ENCODE measurements around the gene GHR.
A peak's percentile ranks its signal among the peaks of the same experiment; 100 is the strongest.

GHR gene

DNA sequence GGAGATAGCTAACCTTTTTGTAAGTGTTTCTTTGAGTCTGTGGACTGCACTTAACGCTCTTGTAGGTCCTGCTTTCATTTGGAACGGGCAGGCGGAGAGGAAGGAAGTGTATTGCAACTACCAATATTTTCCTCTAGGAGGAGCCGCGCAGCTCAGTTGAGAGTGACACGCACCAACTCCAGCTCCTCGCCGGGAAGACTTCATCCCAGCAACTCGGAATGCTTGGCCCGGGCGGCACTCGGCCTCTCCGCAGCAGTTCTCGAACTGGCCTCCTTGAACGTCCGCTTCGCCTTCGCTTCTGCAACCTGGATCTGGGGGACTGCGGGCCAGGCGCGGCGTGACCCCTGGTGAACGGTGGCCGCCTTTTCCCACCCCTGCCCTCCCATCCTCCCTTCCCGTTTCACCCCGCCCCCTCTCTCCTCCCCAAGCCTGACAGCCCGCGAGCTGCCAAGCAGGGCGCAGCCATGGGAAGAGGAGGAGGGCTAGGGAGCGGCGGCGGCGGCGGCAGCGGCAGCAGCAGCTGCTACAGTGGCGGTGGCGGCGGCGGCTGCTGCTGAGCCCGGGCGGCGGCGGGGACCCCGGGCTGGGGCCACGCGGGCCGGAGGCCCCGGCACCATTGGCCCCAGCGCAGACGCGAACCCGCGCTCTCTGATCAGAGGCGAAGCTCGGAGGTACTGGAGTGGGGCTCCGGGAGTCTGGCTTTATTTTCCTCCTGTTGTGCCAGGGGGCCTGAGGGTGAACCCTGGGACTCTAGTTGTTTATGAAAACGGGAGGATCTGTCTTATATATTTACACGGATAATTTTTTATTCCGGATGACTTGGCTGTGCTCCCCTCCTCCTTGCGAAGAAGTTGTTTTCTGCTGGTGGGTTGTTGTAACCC lies at the start of gene GHR:
TSS of gene GHR (plus strand) at position 155 of the 881 bp plus-strand sequence. CDS start 142,436 bp downstream, outside the sequence.
- H3K9me3 ChIP-seq (ENCODE audit: insufficient read depth, low read length) = no peaks in the 10 kb centered on the region
- no peaks in the 10 kb centered on the region for H3K36me3 ChIP-seq (ENCODE audit: insufficient read depth, insufficient read length, low read length)
- peak; percentile 74 for DNase-seq (ENCODE audit: low read depth, low spot score)
- peak within 1 kb of the TSS; percentile 67 for H3K9ac ChIP-seq (ENCODE audit: insufficient read length, low read depth)
- H3K4me1 ChIP-seq (ENCODE audit: insufficient read depth, insufficient read length) = no peaks in the 10 kb centered on the region
- H3K27me3 ChIP-seq (ENCODE audit: insufficient read depth, insufficient read length) = peaks cover 21% of the 10 kb centered on the region
- TF ChIP-seq ZNF274 (IDR thresholded peaks at IDR 0.05; ENCODE audit: low read depth, low read length) (no peak), SUZ12 (IDR thresholded peaks at IDR 0.05; ENCODE audit: extremely low read depth, insufficient read depth, insufficient read length) (no peak), YY1 (IDR thresholded peaks at IDR 0.05; ENCODE audit: insufficient read depth, insufficient read length) (no peak)
- H3K4me3 ChIP-seq (ENCODE audit: insufficient read length, low read depth) = peak within 1 kb of the TSS; percentile 51

DNA sequence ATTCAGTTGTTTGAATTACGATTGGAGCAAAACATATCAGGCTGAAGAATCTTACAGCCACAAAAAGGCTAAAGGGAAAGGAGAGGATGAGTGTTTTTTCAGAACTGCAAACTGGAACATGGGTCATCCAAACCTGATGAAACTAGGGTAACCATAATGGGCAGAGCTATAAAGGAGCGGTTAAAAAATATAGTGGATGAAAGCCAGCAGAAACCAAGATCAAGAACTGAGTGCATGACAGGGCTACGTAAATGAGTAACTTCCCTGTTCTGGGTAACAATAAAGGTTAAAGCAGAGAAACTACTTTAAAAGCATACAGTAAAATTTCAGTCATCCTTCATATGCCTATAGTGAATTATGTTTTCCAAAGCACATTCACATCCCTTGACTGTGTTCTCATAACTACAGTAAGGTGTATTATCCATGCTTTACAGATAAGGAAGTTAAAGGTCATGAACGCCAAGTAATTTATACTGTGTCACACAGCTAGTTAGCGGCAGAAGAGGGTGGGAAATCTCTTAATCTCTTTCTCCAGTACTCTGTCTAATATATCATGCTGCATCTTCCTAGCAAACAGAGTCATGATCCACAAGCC lies 48.5 kb upstream of the GHR start:
- Histone ChIP-seq H3K27me3 (ENCODE audit: insufficient read depth, insufficient read length) (no peaks in the 10 kb centered on the region), H3K9ac (ENCODE audit: insufficient read length, low read depth) (no peak overlapping the region), H3K4me1 (ENCODE audit: insufficient read depth, insufficient read length) (no peaks in the 10 kb centered on the region), H3K36me3 (ENCODE audit: insufficient read depth, insufficient read length, low read length) (no peaks in the 10 kb centered on the region), H3K9me3 (ENCODE audit: insufficient read depth, low read length) (no peaks in the 10 kb centered on the region), H3K4me3 (ENCODE audit: insufficient read length, low read depth) (no peak overlapping the region)
- no peak for TF ChIP-seq SUZ12 (IDR thresholded peaks at IDR 0.05; ENCODE audit: extremely low read depth, insufficient read depth, insufficient read length)
- TF ChIP-seq YY1 (IDR thresholded peaks at IDR 0.05; ENCODE audit: insufficient read depth, insufficient read length) = no peak
- DNase-seq (ENCODE audit: low read depth, low spot score) = no peak

DNA sequence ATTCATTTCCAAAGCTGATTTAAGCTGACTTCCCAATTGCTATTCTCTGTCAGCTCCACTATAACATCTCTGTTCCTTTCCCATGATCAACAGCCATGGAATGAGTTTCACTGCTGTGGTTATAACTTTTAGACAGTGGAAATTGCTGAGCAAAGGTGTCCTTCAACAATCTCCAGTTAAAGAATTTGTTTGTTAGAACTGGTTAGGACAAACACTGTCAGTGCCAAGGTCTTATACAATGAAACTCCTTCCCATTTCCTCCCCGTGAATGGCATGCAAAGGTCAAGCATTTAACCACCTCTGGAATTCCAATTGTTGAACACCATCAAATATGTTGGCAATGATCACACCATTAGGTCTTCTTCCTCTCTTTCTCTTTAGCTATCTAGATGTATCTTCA lies 45.7 kb upstream of the GHR start:
- no peaks in the 10 kb centered on the region for H3K36me3 ChIP-seq (ENCODE audit: insufficient read depth, insufficient read length, low read length)
- no peak for DNase-seq (ENCODE audit: low read depth, low spot score)
- H3K27me3 ChIP-seq (ENCODE audit: insufficient read depth, insufficient read length) = no peaks in the 10 kb centered on the region
- no peak overlapping the region for H3K9ac ChIP-seq (ENCODE audit: insufficient read length, low read depth)
- TF ChIP-seq YY1 (IDR thresholded peaks at IDR 0.05; ENCODE audit: insufficient read depth, insufficient read length) (no peak), ZNF274 (IDR thresholded peaks at IDR 0.05; ENCODE audit: low read depth, low read length) (no peak), SUZ12 (IDR thresholded peaks at IDR 0.05; ENCODE audit: extremely low read depth, insufficient read depth, insufficient read length) (no peak)
- no peaks in the 10 kb centered on the region for H3K4me1 ChIP-seq (ENCODE audit: insufficient read depth, insufficient read length)
- no peaks in the 10 kb centered on the region for H3K9me3 ChIP-seq (ENCODE audit: insufficient read depth, low read length)
- no peak overlapping the region for H3K4me3 ChIP-seq (ENCODE audit: insufficient read length, low read depth)

DNA sequence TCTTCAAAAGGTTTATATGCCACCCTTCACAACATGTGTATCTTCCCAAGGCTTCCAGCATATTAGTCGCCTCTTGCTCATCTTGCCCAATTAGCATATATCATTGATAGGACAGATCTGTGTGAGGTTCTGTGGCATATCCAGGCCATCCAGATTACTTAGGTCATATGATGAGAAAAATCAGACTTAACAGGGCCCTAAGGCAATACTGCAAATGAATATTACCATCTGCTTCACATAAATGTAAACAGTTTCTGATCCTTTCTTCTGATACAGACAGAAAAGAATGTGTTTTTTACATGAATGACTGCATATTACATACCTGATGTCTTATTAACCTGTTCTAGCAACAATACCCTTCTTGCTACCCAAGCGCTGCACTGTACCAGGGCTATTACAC lies 41.3 kb upstream of the GHR start:
- Histone ChIP-seq H3K9me3 (ENCODE audit: insufficient read depth, low read length) (no peaks in the 10 kb centered on the region), H3K36me3 (ENCODE audit: insufficient read depth, insufficient read length, low read length) (no peaks in the 10 kb centered on the region), H3K4me1 (ENCODE audit: insufficient read depth, insufficient read length) (no peaks in the 10 kb centered on the region), H3K4me3 (ENCODE audit: insufficient read length, low read depth) (no peak overlapping the region), H3K27me3 (ENCODE audit: insufficient read depth, insufficient read length) (no peaks in the 10 kb centered on the region), H3K9ac (ENCODE audit: insufficient read length, low read depth) (no peak overlapping the region)
- TF ChIP-seq ZNF274 (IDR thresholded peaks at IDR 0.05; ENCODE audit: low read depth, low read length) (no peak), SUZ12 (IDR thresholded peaks at IDR 0.05; ENCODE audit: extremely low read depth, insufficient read depth, insufficient read length) (no peak), YY1 (IDR thresholded peaks at IDR 0.05; ENCODE audit: insufficient read depth, insufficient read length) (no peak)
- DNase-seq (ENCODE audit: low read depth, low spot score) = no peak

DNA sequence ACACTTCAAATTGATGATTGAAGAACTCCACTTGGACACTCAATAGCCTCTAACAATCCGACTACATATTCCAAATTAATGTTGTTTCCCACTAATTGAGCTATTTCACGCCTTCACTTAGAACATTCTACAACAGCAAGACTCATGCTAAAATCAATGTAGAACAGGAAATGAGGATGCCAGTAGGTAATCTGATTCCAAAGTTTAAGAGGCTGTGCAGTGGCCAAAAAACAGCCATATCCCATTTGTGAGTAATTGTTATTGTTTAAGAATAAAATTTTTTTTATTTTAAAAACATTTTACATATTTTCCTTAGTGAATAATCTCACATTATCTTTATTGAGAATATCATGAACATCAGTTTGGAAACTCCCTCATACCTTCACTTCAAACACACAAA lies 35.7 kb upstream of the GHR start:
- Histone ChIP-seq H3K9me3 (ENCODE audit: insufficient read depth, low read length) (peaks cover 3% of the 10 kb centered on the region; the same call in 1 of the 2 replicates), H3K4me3 (ENCODE audit: insufficient read length, low read depth) (no peak overlapping the region), H3K4me1 (ENCODE audit: insufficient read depth, insufficient read length) (no peaks in the 10 kb centered on the region), H3K36me3 (ENCODE audit: insufficient read depth, insufficient read length, low read length) (no peaks in the 10 kb centered on the region), H3K27me3 (ENCODE audit: insufficient read depth, insufficient read length) (no peaks in the 10 kb centered on the region), H3K9ac (ENCODE audit: insufficient read length, low read depth) (no peak overlapping the region)
- TF ChIP-seq ZNF274 (IDR thresholded peaks at IDR 0.05; ENCODE audit: low read depth, low read length) (no peak), YY1 (IDR thresholded peaks at IDR 0.05; ENCODE audit: insufficient read depth, insufficient read length) (no peak), SUZ12 (IDR thresholded peaks at IDR 0.05; ENCODE audit: extremely low read depth, insufficient read depth, insufficient read length) (no peak)
- DNase-seq (ENCODE audit: low read depth, low spot score) = no peak

DNA sequence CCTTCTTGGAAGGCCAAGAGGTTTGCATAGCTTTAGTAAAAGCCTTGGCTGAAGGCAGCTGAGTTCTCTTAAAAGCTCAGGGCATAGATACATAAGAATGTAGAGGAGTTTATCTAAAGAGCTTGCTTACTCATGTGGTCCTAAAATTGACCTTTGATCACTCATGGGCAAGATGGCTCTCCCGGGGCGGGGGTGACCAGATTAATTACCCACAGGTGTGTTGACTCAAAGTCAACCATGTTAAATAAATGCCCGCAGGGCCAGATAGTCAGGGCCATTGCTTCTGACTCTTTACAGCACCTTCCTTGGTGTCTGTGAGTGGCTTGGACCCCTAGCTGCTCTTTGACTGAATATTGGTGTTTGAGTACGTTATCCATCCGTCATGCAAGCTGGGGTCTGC lies 33.1 kb upstream of the GHR start:
- no peak for DNase-seq (ENCODE audit: low read depth, low spot score)
- TF ChIP-seq SUZ12 (IDR thresholded peaks at IDR 0.05; ENCODE audit: extremely low read depth, insufficient read depth, insufficient read length) (no peak), YY1 (IDR thresholded peaks at IDR 0.05; ENCODE audit: insufficient read depth, insufficient read length) (no peak), ZNF274 (IDR thresholded peaks at IDR 0.05; ENCODE audit: low read depth, low read length) (no peak)
- no peaks in the 10 kb centered on the region for H3K36me3 ChIP-seq (ENCODE audit: insufficient read depth, insufficient read length, low read length)
- H3K4me3 ChIP-seq (ENCODE audit: insufficient read length, low read depth) = no peak overlapping the region
- no peak overlapping the region for H3K9ac ChIP-seq (ENCODE audit: insufficient read length, low read depth)
- H3K27me3 ChIP-seq (ENCODE audit: insufficient read depth, insufficient read length) = no peaks in the 10 kb centered on the region
- H3K4me1 ChIP-seq (ENCODE audit: insufficient read depth, insufficient read length) = no peaks in the 10 kb centered on the region
- peaks cover 8% of the 10 kb centered on the region; the same call in 1 of the 2 replicates for H3K9me3 ChIP-seq (ENCODE audit: insufficient read depth, low read length)

DNA sequence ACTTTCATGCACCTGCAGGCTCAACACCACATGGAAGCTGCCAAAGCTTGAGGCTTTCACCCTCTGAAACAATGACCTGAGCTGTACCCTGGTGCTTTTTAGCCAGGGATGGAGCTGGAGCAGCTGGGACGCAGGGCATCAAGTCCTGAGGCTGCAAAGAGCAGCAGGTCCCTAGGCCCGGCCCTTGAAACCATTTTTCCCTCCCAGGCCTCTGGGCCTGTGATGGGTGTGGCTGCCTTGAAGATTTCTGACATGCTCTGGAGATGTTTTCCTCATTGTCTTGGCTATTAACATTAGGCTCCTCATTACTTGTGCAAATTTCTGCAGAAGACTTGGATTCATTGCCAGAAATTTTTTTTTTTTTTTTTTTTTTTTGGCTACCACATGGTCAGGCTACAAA lies 30.3 kb upstream of the GHR start:
- H3K9me3 ChIP-seq (ENCODE audit: insufficient read depth, low read length) = peaks cover 8% of the 10 kb centered on the region; the same call in 1 of the 2 replicates
- no peak for DNase-seq (ENCODE audit: low read depth, low spot score)
- H3K9ac ChIP-seq (ENCODE audit: insufficient read length, low read depth) = no peak overlapping the region
- H3K36me3 ChIP-seq (ENCODE audit: insufficient read depth, insufficient read length, low read length) = no peaks in the 10 kb centered on the region
- TF ChIP-seq YY1 (IDR thresholded peaks at IDR 0.05; ENCODE audit: insufficient read depth, insufficient read length) (no peak), ZNF274 (IDR thresholded peaks at IDR 0.05; ENCODE audit: low read depth, low read length) (no peak), SUZ12 (IDR thresholded peaks at IDR 0.05; ENCODE audit: extremely low read depth, insufficient read depth, insufficient read length) (no peak)
- no peaks in the 10 kb centered on the region for H3K27me3 ChIP-seq (ENCODE audit: insufficient read depth, insufficient read length)
- no peak overlapping the region for H3K4me3 ChIP-seq (ENCODE audit: insufficient read length, low read depth)
- H3K4me1 ChIP-seq (ENCODE audit: insufficient read depth, insufficient read length) = no peaks in the 10 kb centered on the region

Data from NT2/D1 (cell line).